A673 (cell line): ENCODE data around the gene TENM4. TPM values are rescaled to one million over a fixed set of nuclear protein-coding genes. Genes with fewer than 3 reads are reported as not detected.

ENCODE experiments used
- BruUV-seq: library from RNA; stranded (reverse); fragments of 400-500 nt; replicated peaks from 2 replicates; lab custom pipeline; 2021; lab: Mats Ljungman, UMichigan
- CTCF ChIA-PET: fragments of 300-600 bp; sonication (Branson Sonifier 250); formaldehyde crosslinking; loops from one replicate; lab custom pipeline; 2022; ENCODE audit warnings: antibody characterized with exemption; lab: Charles Lee
- POLR2A ChIA-PET: fragments of 300-600 bp; sonication (Branson Sonifier 250); formaldehyde crosslinking; loops from one replicate; lab custom pipeline; 2022; ENCODE audit warnings: antibody characterized with exemption; ENCODE audit not compliant: low non-redundant PET; lab: Charles Lee
- DNase-seq: peaks from one replicate; pipeline ENCODE4 v3.0.0-alpha.2; 2015; ENCODE audit warnings: low spot score
- H3K27ac ChIP-seq: fragments of 200-600 bp; sonication (generic); 2 replicates; pipeline ENCODE4 v1.5.1; 2016; ENCODE audit warnings: mixed run types, low read depth, mild to moderate bottlenecking, mixed read lengths, antibody characterized with exemption, low read length; ENCODE audit not compliant: poor library complexity, severe bottlenecking
- H3K27me3 ChIP-seq: fragments of 200-600 bp; sonication (generic); replicated peaks from 2 replicates; pipeline ENCODE4 v1.6.1; 2017; ENCODE audit warnings: mixed run types, low read depth, mild to moderate bottlenecking, mixed read lengths, antibody characterized with exemption, low read length; ENCODE audit not compliant: insufficient read depth, poor library complexity
- H3K36me3 ChIP-seq: fragments of 200-600 bp; sonication (generic); 2 replicates; pipeline ENCODE4 v1.6.1; 2016; ENCODE audit warnings: mixed run types, mild to moderate bottlenecking, mixed read lengths, antibody characterized with exemption, low read length; ENCODE audit not compliant: insufficient read depth, poor library complexity, severe bottlenecking
- H3K4me1 ChIP-seq: fragments of 200-600 bp; sonication (generic); 2 replicates; pipeline ENCODE4 v1.6.1; 2017; ENCODE audit warnings: mixed run types, mild to moderate bottlenecking, mixed read lengths, antibody characterized with exemption, low read length; ENCODE audit not compliant: insufficient read depth, poor library complexity, severe bottlenecking
- H3K4me3 ChIP-seq: fragments of 200-600 bp; sonication (generic); 2 replicates; pipeline ENCODE4 v1.5.1; 2016; ENCODE audit warnings: low read depth, mixed run types, mild to moderate bottlenecking, mixed read lengths, low read length; ENCODE audit not compliant: poor library complexity, severe bottlenecking
- H3K9me3 ChIP-seq: fragments of 200-600 bp; sonication (generic); 2 replicates; pipeline ENCODE4 v1.6.1; 2016; ENCODE audit warnings: mixed run types, low read depth, mild to moderate bottlenecking, mixed read lengths, antibody characterized with exemption, low read length; ENCODE audit not compliant: poor library complexity, severe bottlenecking
- EZH2 ChIP-seq: fragments of 200-600 bp; sonication (generic); IDR thresholded peaks from 2 replicates; pipeline ENCODE4 v1.6.1; 2017; ENCODE audit warnings: borderline replicate concordance, low read depth, mild to moderate bottlenecking, mixed read lengths, antibody characterized with exemption, low read length; ENCODE audit not compliant: poor library complexity, severe bottlenecking
- intact Hi-C: fragments of 100-400 bp; cut with micrococcal nuclease; formaldehyde crosslinking; loops from one replicate; pipeline ENCODE4 v1.10.0; 2022; ENCODE audit not compliant: unreplicated experiment
- total RNA-seq: library from RNA; stranded (reverse); gene quantifications from 2 replicates; pipeline ENCODE4 v1.2.3, GENCODE V29; 2021
- TF ChIP-seq, protein P1 (sequence below): fragments of 300-800, 200-600 bp; sonication (generic); conservative IDR thresholded peaks from 2 replicates; pipeline ENCODE4 v1.5.1; 2017; ENCODE audit warnings: low read depth, mild to moderate bottlenecking, antibody characterized with exemption, low read length, moderate library complexity, mixed read lengths

Gene TENM4
- total RNA-seq, 1 experiment from 2014 or later, result 0.11 TPM

DNA sequence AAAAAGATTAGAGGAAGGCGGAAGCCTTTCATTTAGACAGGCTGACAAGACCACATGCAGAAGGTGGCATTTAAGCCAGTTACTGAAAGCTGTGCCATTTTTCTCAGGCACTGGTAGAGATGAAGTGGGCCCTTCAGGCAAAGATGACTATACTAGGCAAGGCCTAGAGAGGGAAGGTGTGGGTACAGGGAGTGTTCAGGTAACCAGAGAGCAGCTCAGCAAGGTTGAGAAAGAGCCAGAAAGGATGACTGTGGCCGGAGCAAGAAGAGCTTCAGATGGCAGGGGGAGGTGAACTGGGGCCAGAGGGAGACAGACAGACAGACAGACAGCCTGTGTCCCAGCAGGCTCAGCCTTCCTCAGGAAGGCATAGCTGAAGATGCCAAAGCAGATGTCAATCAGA is 778.0 kb downstream of the TENM4 start:
- H3K4me3 ChIP-seq, result no peak overlapping the region
- intact Hi-C loops, result no loop called here
- H3K36me3 ChIP-seq, result no peaks in the 10 kb centered on the region
- no peak overlapping the region for H3K27ac ChIP-seq
- H3K9me3 ChIP-seq, result no peaks in the 10 kb centered on the region
- ChIA-PET CTCF (no interaction called here), POLR2A (no interaction called here)
- H3K4me1 ChIP-seq, result no peaks in the 10 kb centered on the region
- no peaks in the 10 kb centered on the region for H3K27me3 ChIP-seq
- no peak for DNase-seq
- BruUV-seq, result no TSS peak
- TF ChIP-seq, protein P1, sequence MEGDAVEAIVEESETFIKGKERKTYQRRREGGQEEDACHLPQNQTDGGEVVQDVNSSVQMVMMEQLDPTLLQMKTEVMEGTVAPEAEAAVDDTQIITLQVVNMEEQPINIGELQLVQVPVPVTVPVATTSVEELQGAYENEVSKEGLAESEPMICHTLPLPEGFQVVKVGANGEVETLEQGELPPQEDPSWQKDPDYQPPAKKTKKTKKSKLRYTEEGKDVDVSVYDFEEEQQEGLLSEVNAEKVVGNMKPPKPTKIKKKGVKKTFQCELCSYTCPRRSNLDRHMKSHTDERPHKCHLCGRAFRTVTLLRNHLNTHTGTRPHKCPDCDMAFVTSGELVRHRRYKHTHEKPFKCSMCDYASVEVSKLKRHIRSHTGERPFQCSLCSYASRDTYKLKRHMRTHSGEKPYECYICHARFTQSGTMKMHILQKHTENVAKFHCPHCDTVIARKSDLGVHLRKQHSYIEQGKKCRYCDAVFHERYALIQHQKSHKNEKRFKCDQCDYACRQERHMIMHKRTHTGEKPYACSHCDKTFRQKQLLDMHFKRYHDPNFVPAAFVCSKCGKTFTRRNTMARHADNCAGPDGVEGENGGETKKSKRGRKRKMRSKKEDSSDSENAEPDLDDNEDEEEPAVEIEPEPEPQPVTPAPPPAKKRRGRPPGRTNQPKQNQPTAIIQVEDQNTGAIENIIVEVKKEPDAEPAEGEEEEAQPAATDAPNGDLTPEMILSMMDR, result no peak

DNA sequence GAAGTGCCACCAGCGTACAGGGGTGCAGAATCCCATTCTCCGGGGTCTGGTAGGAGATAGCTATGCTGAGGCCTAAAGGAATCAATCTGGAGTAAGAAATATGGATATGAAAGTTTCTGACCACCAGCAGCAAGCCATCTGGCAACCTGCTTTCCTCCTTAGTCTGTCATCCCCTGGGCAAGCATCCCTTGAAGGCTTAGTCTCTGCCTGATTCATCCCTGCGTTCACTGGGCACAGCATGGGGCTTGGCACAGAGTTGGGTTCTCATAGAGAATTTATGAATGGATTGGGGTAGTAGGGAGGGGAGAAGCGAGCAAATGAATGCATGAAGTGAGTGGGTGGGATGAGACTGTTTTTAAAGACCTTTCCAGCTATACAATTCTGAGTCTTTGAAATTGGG is 780.4 kb downstream of the TENM4 start:
- CTCF ChIA-PET, result no interaction called here
- TF ChIP-seq, protein P1, result no peak
- TF ChIP-seq EZH2, result no peak
- H3K27ac ChIP-seq, result no peak overlapping the region
- no peaks in the 10 kb centered on the region for H3K27me3 ChIP-seq
- intact Hi-C loops, result no loop called here
- no peak overlapping the region for H3K4me3 ChIP-seq
- POLR2A ChIA-PET, result interaction anchor here (0.5 kb wide), 1 partner anchor 14 kb away, joined by 5 read pairs; no protein-coding TSS in a partner anchor
- no peaks in the 10 kb centered on the region for H3K36me3 ChIP-seq
- no peaks in the 10 kb centered on the region for H3K9me3 ChIP-seq
- peak; percentile 33 for DNase-seq
- no TSS peak for BruUV-seq
- H3K4me1 ChIP-seq, result no peaks in the 10 kb centered on the region

DNA sequence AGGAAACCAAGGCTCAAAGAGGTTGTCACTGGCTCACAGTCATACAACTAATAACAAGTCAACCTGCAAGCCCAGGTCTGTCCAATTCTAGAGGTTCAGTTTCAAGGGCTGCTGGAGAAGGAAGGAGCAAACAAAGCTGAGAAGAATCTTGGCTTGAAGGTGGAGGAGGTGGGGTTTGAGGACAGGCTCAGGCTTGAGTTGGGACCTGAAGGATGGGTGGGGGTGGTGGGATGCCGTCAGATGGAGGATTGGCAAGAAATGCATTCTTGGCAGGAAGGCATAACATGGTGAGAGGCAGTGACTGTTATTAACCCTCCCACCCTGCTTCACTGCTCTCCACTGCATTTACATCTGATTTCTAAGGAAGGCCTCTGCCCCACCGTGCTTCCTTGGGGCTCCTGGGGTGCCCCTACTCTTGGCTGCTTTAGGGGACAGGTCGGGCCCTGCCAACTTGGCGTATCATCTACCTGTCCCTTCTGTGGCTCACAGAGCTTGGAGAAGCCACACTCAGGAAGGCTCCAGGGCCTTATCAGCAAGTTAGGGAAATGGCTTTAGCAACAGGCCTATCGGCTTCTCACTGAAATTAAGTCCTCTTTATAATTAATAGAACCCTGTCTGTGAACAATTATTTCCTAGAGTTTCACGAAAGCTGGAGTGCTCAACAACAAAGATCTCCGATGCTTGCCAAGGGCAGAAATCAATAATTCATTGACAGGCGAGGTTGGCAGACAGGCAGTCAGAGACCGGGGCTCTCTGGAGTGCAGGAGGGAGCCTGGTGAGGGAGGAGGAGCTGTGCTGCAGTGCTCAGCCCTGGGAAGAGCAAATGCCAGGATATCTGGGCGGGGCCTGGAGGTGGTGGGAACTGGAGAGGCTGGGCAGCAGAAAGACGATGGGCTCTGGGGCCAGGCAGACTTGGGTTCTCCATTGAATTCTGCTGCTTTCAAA is 781.2 kb downstream of the TENM4 start:
- BruUV-seq, result no TSS peak
- H3K36me3 ChIP-seq, result no peaks in the 10 kb centered on the region
- DNase-seq, result peak; percentile 31
- no peak overlapping the region for H3K27ac ChIP-seq
- H3K9me3 ChIP-seq, result no peaks in the 10 kb centered on the region
- no peak for TF ChIP-seq EZH2
- TF ChIP-seq, protein P1, result no peak
- H3K4me1 ChIP-seq, result no peaks in the 10 kb centered on the region
- H3K4me3 ChIP-seq, result no peak overlapping the region
- no peaks in the 10 kb centered on the region for H3K27me3 ChIP-seq
- ChIA-PET CTCF (no interaction called here), POLR2A (no interaction called here)
- intact Hi-C loops, result no loop called here
